Measurements from ENCODE around the gene SLC12A7. TPM values are rescaled to one million over a fixed set of nuclear protein-coding genes. Genes with fewer than 3 reads are reported as not detected.
"Not testable (repeated sequence)": the region's sequence is repeated elsewhere in the genome, so short reads cannot be mapped to it uniquely, and the experiment has no call there.

Gene SLC12A7
- total and polyA plus RNA-seq, 7 experiments from 2014 or later: 6.4 to 101 (median 61.9) TPM

GRCh38 chr5:1085391-1085790, 26.5 kb downstream of the SLC12A7 start:
- ChIA-PET CTCF (no interaction called here), POLR2A (no interaction called here)
- no peaks in the 10 kb centered on the region for H3K9me3 ChIP-seq (ENCODE audit: control insufficient read depth in 2 of 3, low read length in 3 of 3)
- no peaks in the 10 kb centered on the region for H3K4me1 ChIP-seq (ENCODE audit: control insufficient read depth in 2 of 2, insufficient read depth in 2 of 2, low read length in 2 of 2)
- H3K4me3 ChIP-seq (ENCODE audit: low read length): no peak overlapping the region
- peaks cover 0 to 8% (median 0%) of the 10 kb centered on the region in 7 donors for H3K4me1 Mint-ChIP-seq
- H3K36me3 Mint-ChIP-seq: peaks cover 0 to 24% (median 8%) of the 10 kb centered on the region in 5 donors
- H3K27me3 ChIP-seq (ENCODE audit: control insufficient read depth in 2 of 2, insufficient read depth in 2 of 2, low read length in 2 of 2): no peaks in the 10 kb centered on the region
- intact Hi-C loops (cut with micrococcal nuclease): no loop called here
- no peak for ATAC-seq
- H3K9me3 Mint-ChIP-seq: no peaks in the 10 kb centered on the region
- DNase-seq: no peak
- H3K36me3 ChIP-seq (ENCODE audit: control insufficient read depth in 2 of 3, insufficient read depth in 3 of 3, low read length in 3 of 3): peaks cover 0 to 89% (median 0%) of the 10 kb centered on the region in 3 experiments
- no peak overlapping the region for H3K4me3 Mint-ChIP-seq
- H3K27me3 Mint-ChIP-seq: no peaks in the 10 kb centered on the region
- no peak overlapping the region for H3K27ac ChIP-seq (ENCODE audit: low read depth, low read length)
- no peak overlapping the region for H3K27ac Mint-ChIP-seq

GRCh38 chr5:1083823-1084605, 27.8 kb downstream of the SLC12A7 start:
- ATAC-seq: no peak
- Histone ChIP-seq H3K9me3 (ENCODE audit: control insufficient read depth in 2 of 3, low read length in 3 of 3) (no peaks in the 10 kb centered on the region), H3K27me3 (ENCODE audit: control insufficient read depth in 2 of 2, insufficient read depth in 2 of 2, low read length in 2 of 2) (no peaks in the 10 kb centered on the region), H3K4me1 (ENCODE audit: control insufficient read depth in 2 of 2, insufficient read depth in 2 of 2, low read length in 2 of 2) (no peaks in the 10 kb centered on the region), H3K27ac (ENCODE audit: low read depth, low read length) (no peak overlapping the region), H3K36me3 (ENCODE audit: control insufficient read depth in 2 of 3, insufficient read depth in 3 of 3, low read length in 3 of 3) (peaks cover 0 to 90% (median 3%) of the 10 kb centered on the region in 3 experiments), H3K4me3 (ENCODE audit: low read length) (no peak overlapping the region)
- H3K4me3 Mint-ChIP-seq: no peak overlapping the region
- DNase-seq: no peak
- H3K27me3 Mint-ChIP-seq: no peaks in the 10 kb centered on the region
- peaks cover 0 to 5% (median 0%) of the 10 kb centered on the region in 7 donors for H3K4me1 Mint-ChIP-seq
- peaks cover 0 to 24% (median 8%) of the 10 kb centered on the region in 5 donors for H3K36me3 Mint-ChIP-seq
- CTCF ChIA-PET: no interaction called here
- no peaks in the 10 kb centered on the region for H3K9me3 Mint-ChIP-seq
- POLR2A ChIA-PET: no interaction called here
- H3K27ac Mint-ChIP-seq: no peak overlapping the region
- intact Hi-C loops (cut with micrococcal nuclease): no loop called here

- POLR2A ChIA-PET; H3K27me3 ChIP-seq (ENCODE audit: control insufficient read depth in 2 of 2, insufficient read depth in 2 of 2, low read length in 2 of 2); ATAC-seq; intact Hi-C loops (cut with micrococcal nuclease); DNase-seq; H3K27me3 Mint-ChIP-seq; H3K4me3 ChIP-seq (ENCODE audit: low read length); H3K4me1 ChIP-seq (ENCODE audit: control insufficient read depth in 2 of 2, insufficient read depth in 2 of 2, low read length in 2 of 2); H3K9me3 Mint-ChIP-seq; CTCF ChIA-PET; H3K9me3 ChIP-seq (ENCODE audit: control insufficient read depth in 2 of 3, low read length in 3 of 3); H3K4me1 Mint-ChIP-seq; H3K27ac ChIP-seq (ENCODE audit: low read depth, low read length); H3K4me3 Mint-ChIP-seq: not testable (repeated sequence)
- Mint-ChIP-seq H3K36me3 (peaks cover 0 to 26% (median 8%) of the 10 kb centered on the region in 5 donors), H3K27ac (peak overlapping the region in 1 of 9 donors; percentile 46)
- peaks cover 0 to 89% (median 4%) of the 10 kb centered on the region in 3 experiments for H3K36me3 ChIP-seq (ENCODE audit: control insufficient read depth in 2 of 3, insufficient read depth in 3 of 3, low read length in 3 of 3)
Measured at GRCh38 chr5:1083026-1083425, 28.8 kb downstream of the SLC12A7 start.

- Histone ChIP-seq H3K4me1 (ENCODE audit: control insufficient read depth in 2 of 2, insufficient read depth in 2 of 2, low read length in 2 of 2) (no peaks in the 10 kb centered on the region), H3K36me3 (ENCODE audit: control insufficient read depth in 2 of 3, insufficient read depth in 3 of 3, low read length in 3 of 3) (peaks cover 0 to 89% (median 4%) of the 10 kb centered on the region in 3 experiments), H3K4me3 (ENCODE audit: low read length) (no peak overlapping the region), H3K27ac (ENCODE audit: low read depth, low read length) (no peak overlapping the region), H3K9me3 (ENCODE audit: control insufficient read depth in 2 of 3, low read length in 3 of 3) (no peaks in the 10 kb centered on the region), H3K27me3 (ENCODE audit: control insufficient read depth in 2 of 2, insufficient read depth in 2 of 2, low read length in 2 of 2) (no peaks in the 10 kb centered on the region)
- Mint-ChIP-seq H3K36me3 (peaks cover 0 to 26% (median 8%) of the 10 kb centered on the region in 5 donors), H3K27me3 (no peaks in the 10 kb centered on the region), H3K4me1 (peaks cover 0 to 5% (median 0%) of the 10 kb centered on the region in 7 donors), H3K27ac (peak overlapping the region in 1 of 9 donors; percentile 67), H3K4me3 (no peak overlapping the region), H3K9me3 (no peaks in the 10 kb centered on the region)
- DNase-seq (no peak), ATAC-seq (no peak)
- intact Hi-C loops (cut with micrococcal nuclease): no loop called here
- POLR2A ChIA-PET: no interaction called here
- CTCF ChIA-PET: no interaction called here
Measured at GRCh38 chr5:1081519-1081918, 30.3 kb downstream of the SLC12A7 start.

GRCh38 chr5:1080432-1080831, 31.4 kb downstream of the SLC12A7 start:
- Mint-ChIP-seq H3K36me3 (peaks cover 0 to 25% (median 8%) of the 10 kb centered on the region in 5 donors), H3K4me3 (no peak overlapping the region), H3K27me3 (no peaks in the 10 kb centered on the region), H3K9me3 (no peaks in the 10 kb centered on the region), H3K27ac (peak overlapping the region in 1 of 9 donors; percentile 38), H3K4me1 (peaks cover 0 to 7% (median 0%) of the 10 kb centered on the region in 7 donors)
- POLR2A ChIA-PET: no interaction called here
- Histone ChIP-seq H3K36me3 (ENCODE audit: control insufficient read depth in 2 of 3, insufficient read depth in 3 of 3, low read length in 3 of 3) (peaks cover 0 to 89% (median 9%) of the 10 kb centered on the region in 3 experiments), H3K27me3 (ENCODE audit: control insufficient read depth in 2 of 2, insufficient read depth in 2 of 2, low read length in 2 of 2) (no peaks in the 10 kb centered on the region), H3K4me1 (ENCODE audit: control insufficient read depth in 2 of 2, insufficient read depth in 2 of 2, low read length in 2 of 2) (no peaks in the 10 kb centered on the region), H3K9me3 (ENCODE audit: control insufficient read depth in 2 of 3, low read length in 3 of 3) (no peaks in the 10 kb centered on the region), H3K27ac (ENCODE audit: low read depth, low read length) (no peak overlapping the region), H3K4me3 (ENCODE audit: low read length) (no peak overlapping the region)
- intact Hi-C loops (cut with micrococcal nuclease): no loop called here
- DNase-seq (no peak), ATAC-seq (no peak)
- CTCF ChIA-PET: interaction anchor here (0.6 kb wide), 1 partner anchor 9 kb away, joined by 4 read pairs; no protein-coding TSS in a partner anchor

GRCh38 chr5:1079961-1080360, 31.9 kb downstream of the SLC12A7 start:
- CTCF ChIA-PET: interaction anchor here (0.6 kb wide), 1 partner anchor 9 kb away, joined by 4 read pairs; no protein-coding TSS in a partner anchor
- Histone ChIP-seq H3K27me3 (ENCODE audit: control insufficient read depth in 2 of 2, insufficient read depth in 2 of 2, low read length in 2 of 2) (no peaks in the 10 kb centered on the region), H3K27ac (ENCODE audit: low read depth, low read length) (no peak overlapping the region), H3K36me3 (ENCODE audit: control insufficient read depth in 2 of 3, insufficient read depth in 3 of 3, low read length in 3 of 3) (peaks cover 0 to 89% (median 9%) of the 10 kb centered on the region in 3 experiments), H3K4me1 (ENCODE audit: control insufficient read depth in 2 of 2, insufficient read depth in 2 of 2, low read length in 2 of 2) (no peaks in the 10 kb centered on the region), H3K9me3 (ENCODE audit: control insufficient read depth in 2 of 3, low read length in 3 of 3) (no peaks in the 10 kb centered on the region), H3K4me3 (ENCODE audit: low read length) (no peak overlapping the region)
- ATAC-seq (no peak), DNase-seq (no peak)
- H3K27ac Mint-ChIP-seq: no peak overlapping the region
- no peak overlapping the region for H3K4me3 Mint-ChIP-seq
- H3K27me3 Mint-ChIP-seq: no peaks in the 10 kb centered on the region
- peaks cover 0 to 7% (median 0%) of the 10 kb centered on the region in 7 donors for H3K4me1 Mint-ChIP-seq
- POLR2A ChIA-PET: no interaction called here
- no peaks in the 10 kb centered on the region for H3K9me3 Mint-ChIP-seq
- peaks cover 0 to 22% (median 8%) of the 10 kb centered on the region in 5 donors for H3K36me3 Mint-ChIP-seq
- intact Hi-C loops (cut with micrococcal nuclease): no loop called here

- Mint-ChIP-seq H3K9me3 (no peaks in the 10 kb centered on the region), H3K36me3 (peaks cover 0 to 19% (median 8%) of the 10 kb centered on the region in 5 donors), H3K4me1 (peaks cover 0 to 7% (median 0%) of the 10 kb centered on the region in 7 donors), H3K27ac (no peak overlapping the region), H3K4me3 (no peak overlapping the region), H3K27me3 (no peaks in the 10 kb centered on the region)
- ChIA-PET POLR2A (no interaction called here), CTCF (no interaction called here)
- H3K27ac ChIP-seq (ENCODE audit: low read depth, low read length): no peak overlapping the region
- peaks cover 0 to 89% (median 9%) of the 10 kb centered on the region in 3 experiments for H3K36me3 ChIP-seq (ENCODE audit: control insufficient read depth in 2 of 3, insufficient read depth in 3 of 3, low read length in 3 of 3)
- ATAC-seq (no peak), DNase-seq (no peak)
- H3K9me3 ChIP-seq (ENCODE audit: control insufficient read depth in 2 of 3, low read length in 3 of 3): no peaks in the 10 kb centered on the region
- no peak overlapping the region for H3K4me3 ChIP-seq (ENCODE audit: low read length)
- intact Hi-C loops (cut with micrococcal nuclease): no loop called here
- H3K4me1 ChIP-seq (ENCODE audit: control insufficient read depth in 2 of 2, insufficient read depth in 2 of 2, low read length in 2 of 2): no peaks in the 10 kb centered on the region
- H3K27me3 ChIP-seq (ENCODE audit: control insufficient read depth in 2 of 2, insufficient read depth in 2 of 2, low read length in 2 of 2): no peaks in the 10 kb centered on the region
Measured at GRCh38 chr5:1079486-1079885, 32.4 kb downstream of the SLC12A7 start.
